HepG2 (cell line): Measurements from ENCODE around the gene RPS19. TPM values are rescaled to one million over a fixed set of nuclear protein-coding genes. Genes with fewer than 3 reads are reported as not detected.
A peak's percentile ranks its signal among the peaks of the same experiment; 100 is the strongest.

Experiments used
- ATAC-seq: fragments of 200-7000 bp; cut with Tn5 transposase; 3 replicates; pipeline ENCODE4 v1.9.1; 2020; ENCODE audit warnings: mild to moderate bottlenecking, moderate library complexity
- BruUV-seq: library from RNA; stranded (reverse); fragments of 400-500 nt; replicated peaks from 2 replicates; lab custom pipeline; 2021; lab: Mats Ljungman, UMichigan
- CTCF ChIA-PET: fragments of 300-600 bp; formaldehyde crosslinking; extraction: SDS; loops from one replicate; lab custom pipeline; 2021; ENCODE audit warnings: low total read pairs, inconsistent platforms, low intra/inter-chr PET ratio; lab: Yijun Ruan, JAX
- POLR2A ChIA-PET: fragments of 350-600 bp; sonication (Branson Sonifier 250); formaldehyde crosslinking; loops from one replicate; lab custom pipeline; 2020; ENCODE audit warnings: antibody characterized with exemption, inconsistent platforms; lab: Yijun Ruan, JAX
- DNase-seq: peaks from one replicate; pipeline ENCODE4 v3.0.0-alpha.2; 2015; ENCODE audit warnings: low spot score
- FAIRE-seq: peaks from 3 replicates; lab custom pipeline; 2011; peaks lifted over from hg19 to GRCh38; lab: Jason Lieb, UNC
- H2AFZ ChIP-seq: one replicate; pipeline ENCODE4 v1.6.1; 2011; ENCODE audit warnings: low read length, inconsistent platforms
- H3K27ac ChIP-seq: fragments of 300-600 bp; 3 replicates; pipeline ENCODE4 v1.8.0; 2011; ENCODE audit warnings: mixed run types, mild to moderate bottlenecking, mixed read lengths, low read length, inconsistent platforms; ENCODE audit not compliant: insufficient read depth; ENCODE audit errors: extremely low read length
- H3K27me3 ChIP-seq, 2 experiments: fragments of 200-600 bp in 1 of 2; 2 replicates in 1 of 2; 3 replicates in 1 of 2; pipeline versions ENCODE4 v1.6.0 to v1.8.0; 2011; ENCODE audit warnings: low read length in 2 of 2, mild to moderate bottlenecking in 2 of 2, moderate library complexity in 2 of 2, inconsistent platforms in 1 of 2; ENCODE audit not compliant: insufficient read depth in 2 of 2, control insufficient read depth in 1 of 2
- H3K36me3 ChIP-seq, 2 experiments: fragments of 200-600 bp in 1 of 2; replicated peaks in 1 of 2; 2 replicates in 1 of 2; 3 replicates in 1 of 2; pipeline versions ENCODE4 v1.5.1 to v1.8.0; 2011; ENCODE audit warnings: low read length in 2 of 2, inconsistent platforms in 1 of 2; ENCODE audit not compliant: insufficient read depth in 2 of 2, control insufficient read depth in 1 of 2
- H3K4me1 ChIP-seq: 2 replicates; pipeline ENCODE4 v1.5.1; 2012; ENCODE audit warnings: low read length, inconsistent platforms; ENCODE audit not compliant: insufficient read depth
- H3K4me2 ChIP-seq: 2 replicates; pipeline ENCODE4 v1.6.0; 2011; ENCODE audit warnings: low read depth, low read length, inconsistent platforms
- H3K4me3 ChIP-seq, 3 experiments: fragments of 200-600 bp in 1 of 3; sonication (generic), shearing (Covaris generic) in 1 of 3; replicated peaks in 1 of 3; 2 replicates each; pipeline ENCODE4 v1.5.1; 2011 to 2016; ENCODE audit warnings: low read length in 3 of 3, inconsistent platforms in 2 of 3, low read depth in 2 of 3, mild to moderate bottlenecking in 2 of 3, control low read depth in 1 of 3, mixed read lengths in 1 of 3; ENCODE audit not compliant: insufficient read depth in 1 of 3
- H3K79me2 ChIP-seq: one replicate; pipeline ENCODE4 v1.6.1; 2011; ENCODE audit warnings: low read length, inconsistent platforms; ENCODE audit not compliant: insufficient read depth
- H3K9ac ChIP-seq: 2 replicates; pipeline ENCODE4 v1.6.0; 2011; ENCODE audit warnings: mild to moderate bottlenecking, low read depth, low read length, inconsistent platforms; ENCODE audit not compliant: insufficient read depth
- H3K9me3 ChIP-seq: 2 replicates; pipeline ENCODE4 v1.5.1; 2012; ENCODE audit warnings: mild to moderate bottlenecking, low read length
- H4K20me1 ChIP-seq: 2 replicates; pipeline ENCODE4 v1.6.0; 2011; ENCODE audit warnings: inconsistent platforms, mild to moderate bottlenecking, low read length, moderate library complexity; ENCODE audit not compliant: insufficient read depth
- AGO2 ChIP-seq: fragments of 200-400 bp; formaldehyde crosslinking; optimal IDR thresholded peaks from 2 replicates; pipeline ENCODE3; 2017; ENCODE audit warnings: mild to moderate bottlenecking, low read depth, low read length, moderate library complexity
- CEBPB ChIP-seq: IDR thresholded peaks from 2 replicates; pipeline ENCODE4 v1.6.1; 2011; ENCODE audit warnings: low read depth, low read length, improper control_type of control experiment, borderline replicate concordance
- EP300 ChIP-seq, 3 experiments: sonication (generic) in 1 of 3; formaldehyde crosslinking in 1 of 3; IDR thresholded peaks; 2 replicates each; pipeline versions ENCODE4 v1.5.1 to v1.6.1; 2011 to 2020; ENCODE audit warnings: low read depth in 2 of 3, low read length in 2 of 3, borderline replicate concordance in 1 of 3, improper control_type of control experiment in 1 of 3, mild to moderate bottlenecking in 1 of 3, missing genetic modification reagents in 1 of 3, moderate library complexity in 1 of 3
- ESRRA ChIP-seq: sonication (generic); formaldehyde crosslinking; IDR thresholded peaks from 2 replicates; pipeline ENCODE4 v1.5.1; 2020; ENCODE audit warnings: mild to moderate bottlenecking, low read depth, missing genetic modification reagents
- FIP1L1 ChIP-seq: fragments of 200-400 bp; formaldehyde crosslinking; IDR thresholded peaks from 2 replicates; pipeline ENCODE4 v1.6.1; 2018; ENCODE audit warnings: low read depth, mild to moderate bottlenecking, low read length, moderate library complexity, borderline replicate concordance; ENCODE audit not compliant: insufficient read depth
- HNRNPLL ChIP-seq: fragments of 200-400 bp; formaldehyde crosslinking; IDR thresholded peaks from 2 replicates; pipeline ENCODE4 v1.6.1; 2017; ENCODE audit warnings: mild to moderate bottlenecking, low read depth, low read length; ENCODE audit not compliant: poor library complexity, severe bottlenecking
- JARID2 ChIP-seq: sonication (generic); formaldehyde crosslinking; IDR thresholded peaks from 2 replicates; pipeline ENCODE4 v1.8.1; 2023; ENCODE audit warnings: missing genetic modification reagents, inconsistent platforms; ENCODE audit not compliant: insufficient replicate concordance
- MED13 ChIP-seq: sonication (generic); formaldehyde crosslinking; IDR thresholded peaks from 2 replicates; pipeline ENCODE4 v1.5.0; 2020; ENCODE audit warnings: missing genetic modification reagents
- PCBP2 ChIP-seq: fragments of 200-400 bp; formaldehyde crosslinking; optimal IDR thresholded peaks from 2 replicates; pipeline ENCODE3; 2018; ENCODE audit warnings: low read length, low read depth; ENCODE audit not compliant: poor library complexity, severe bottlenecking
- RFX5 ChIP-seq: IDR thresholded peaks from 2 replicates; pipeline ENCODE4 v1.6.1; 2011; ENCODE audit warnings: low read depth, low read length, improper control_type of control experiment
- ZBTB3 ChIP-seq: sonication (generic); formaldehyde crosslinking; IDR thresholded peaks from 2 replicates; pipeline ENCODE4 v1.4.0; 2020; ENCODE audit warnings: low read depth, mild to moderate bottlenecking, moderate library complexity, missing genetic modification reagents, borderline replicate concordance
- ZNF335 ChIP-seq: sonication (generic); formaldehyde crosslinking; IDR thresholded peaks from 2 replicates; pipeline ENCODE4 v1.4.0; 2020; ENCODE audit warnings: missing genetic modification reagents
- ZNF607 ChIP-seq: sonication (generic); formaldehyde crosslinking; IDR thresholded peaks from 2 replicates; pipeline ENCODE4 v1.5.1; 2020; ENCODE audit warnings: missing genetic modification reagents, mild to moderate bottlenecking, borderline replicate concordance
- ZNF660 ChIP-seq: sonication (generic); formaldehyde crosslinking; IDR thresholded peaks from 2 replicates; pipeline ENCODE4 v1.5.1; 2020; ENCODE audit warnings: mild to moderate bottlenecking, low read depth, missing genetic modification reagents, borderline replicate concordance
- ZNF788 ChIP-seq: sonication (generic); formaldehyde crosslinking; IDR thresholded peaks from 2 replicates; pipeline ENCODE4 v1.5.0; 2020; ENCODE audit warnings: mild to moderate bottlenecking, missing genetic modification reagents, borderline replicate concordance
- WGBS: methylation state at CpG from one replicate; pipeline ENCODE4 v1.1.6; 2017; ENCODE audit warnings: low lambda C conversion rate; 5-methylcytosine and 5-hydroxymethylcytosine counted together
- in situ Hi-C: cut with HindIII; loops from 2 replicates; pipeline ENCODE4 v1.10.0; 2017; ENCODE audit warnings: low pct_unique_long_range_greater_than_20kb; ENCODE audit not compliant: extremely low pct_ligation_motif_present
- intact Hi-C: fragments of 100-400 bp; cut with micrococcal nuclease; formaldehyde crosslinking; loops from one replicate; pipeline ENCODE4 v1.10.0; 2022; ENCODE audit not compliant: unreplicated experiment
- polyA plus RNA-seq, 8 experiments: library from polyadenylated mRNA; depleted of rRNA in 3 of 8; stranded (reverse) in 7 of 8; unstranded in 1 of 8; fragments of >200 nt; fragmentation: Illumina TruSeq in 4 of 8; extraction: Trizol in 4 of 8; gene quantifications; 2 replicates each; pipeline versions ENCODE4 v1.2.1 to v1.2.3, GENCODE V29; 2011 to 2016; ENCODE audit warnings: low read depth in 4 of 8, missing spikeins in 1 of 8, mixed read lengths in 1 of 8; ENCODE audit not compliant: insufficient read depth in 1 of 8
- total RNA-seq, 5 experiments: library from RNA; depleted of rRNA; stranded (reverse); fragments of >200 nt; fragmentation: Illumina TruSeq; extraction: Trizol; gene quantifications; 2 replicates each; pipeline ENCODE4 v1.2.3, GENCODE V29; 2016; ENCODE audit warnings: low read depth in 1 of 5

RPS19 gene
- total and polyA plus RNA-seq, 2 of the 13 experiments (the other 11 are each of a cell fraction or from before 2014, with no cell fraction given) = 1,983 to 4,758 TPM

- TF ChIP-seq RFX5 = no peak
- TF ChIP-seq ZNF660 (CRISPR knock-in tag) = no peak
- TF ChIP-seq ESRRA (CRISPR knock-in tag) = no peak
- no peak for TF ChIP-seq FIP1L1
- peak; percentile 66 for TF ChIP-seq PCBP2
- intact Hi-C loops (no loop called here), in situ Hi-C loops (no loop called here)
- 95% methylated on average over 1 of the region's 1 CpG for WGBS
- Histone ChIP-seq H3K4me1 (peaks cover 5% of the 10 kb centered on the region), H3K27ac (no peak overlapping the region), H3K4me2 (no peak overlapping the region), H4K20me1 (no peaks in the 10 kb centered on the region), H2AFZ (no peak overlapping the region), H3K4me3 (no peak overlapping the region), H3K79me2 (no peaks in the 10 kb centered on the region), H3K36me3 (peaks cover 23 to 31% of the 10 kb centered on the region in 2 experiments), H3K9ac (no peak overlapping the region), H3K27me3 (no peaks in the 10 kb centered on the region), H3K9me3 (no peaks in the 10 kb centered on the region)
- FAIRE-seq (no peak), ATAC-seq (no peak), DNase-seq (no peak)
- POLR2A ChIA-PET = no interaction called here
- CTCF ChIA-PET = no interaction called here
- no TSS peak for BruUV-seq
These were observed 36.5 kb downstream of the RPS19 start for GRCh38 chr19:41896581-41896942.

DNA sequence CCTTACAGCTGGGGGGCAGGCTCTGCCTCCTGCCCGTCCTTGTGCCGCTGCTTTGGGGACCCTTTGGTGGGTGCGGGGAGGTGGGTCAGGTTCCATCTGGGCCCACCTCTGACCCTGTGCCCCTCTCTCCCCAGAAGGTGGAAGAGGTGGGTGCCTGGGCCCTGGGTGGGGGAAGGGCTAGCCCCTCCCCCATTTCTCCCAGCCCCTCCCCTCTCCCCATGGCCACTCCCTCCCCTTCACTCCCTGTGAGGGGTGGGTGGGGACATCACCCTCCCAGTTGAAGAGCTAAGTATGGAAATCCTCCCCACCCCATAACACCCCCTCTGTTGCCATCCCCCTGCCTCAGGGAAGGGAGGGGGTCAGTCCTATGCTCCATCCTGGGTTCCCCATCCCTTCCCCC is 37.1 kb downstream of the RPS19 start:
- BruUV-seq = no TSS peak
- TF ChIP-seq ZNF788 (CRISPR knock-in tag) = no peak
- no peak for TF ChIP-seq JARID2 (CRISPR knock-in tag)
- no peak for TF ChIP-seq ZNF607
- no peak for TF ChIP-seq CEBPB
- no peak for TF ChIP-seq EP300 (IDR thresholded peaks at IDR 0.05; ENCODE audit: low read depth in 2 of 2, low read length in 2 of 2)
- TF ChIP-seq EP300 (CRISPR knock-in tag; IDR thresholded peaks at IDR 0.05; ENCODE audit: borderline replicate concordance) = no peak
- no peak for TF ChIP-seq ZNF335 (CRISPR knock-in tag)
- TF ChIP-seq HNRNPLL = no peak
- TF ChIP-seq MED13 (CRISPR knock-in tag) = no peak
- no peak for TF ChIP-seq ZBTB3 (CRISPR knock-in tag)
- no peak for TF ChIP-seq AGO2

More for the DNA sequence above, 37.1 kb downstream of the RPS19 start:
- Histone ChIP-seq H3K79me2 (no peaks in the 10 kb centered on the region), H3K4me2 (no peak overlapping the region), H2AFZ (no peak overlapping the region), H3K9me3 (no peaks in the 10 kb centered on the region), H3K36me3 (peaks cover 23 to 31% of the 10 kb centered on the region in 2 experiments), H3K27me3 (no peaks in the 10 kb centered on the region), H3K4me1 (peaks cover 5% of the 10 kb centered on the region), H3K4me3 (no peak overlapping the region), H3K9ac (no peak overlapping the region), H4K20me1 (no peaks in the 10 kb centered on the region), H3K27ac (no peak overlapping the region)
- 98% methylated on average over 3 of the region's 3 CpGs for WGBS
- CTCF ChIA-PET = no interaction called here
- intact Hi-C loops (no loop called here), in situ Hi-C loops (no loop called here)
- POLR2A ChIA-PET = no interaction called here
- FAIRE-seq (no peak), DNase-seq (no peak), ATAC-seq (no peak)
